GM12891 (cell line): ENCODE measurements around the gene EDNRB.

ENCODE experiments used
- PAX5 ChIP-seq: IDR thresholded peaks from 2 replicates; pipeline ENCODE4 v1.6.1; 2011; ENCODE audit warnings: low read length, moderate library complexity, mild to moderate bottlenecking; ENCODE audit not compliant: insufficient read depth, severe bottlenecking
- POLR2A ChIP-seq: IDR thresholded peaks from 2 replicates; pipeline ENCODE4 v1.6.1; 2011; ENCODE audit warnings: low read depth, low read length, control low read depth
- POLR2AphosphoS5 ChIP-seq: IDR thresholded peaks from 2 replicates; pipeline ENCODE4 v1.6.1; 2011; ENCODE audit warnings: low read depth, low read length, control low read depth

GRCh38 chr13:77859450-77859849 is 59.2 kb downstream of the EDNRB start:
- TF ChIP-seq POLR2AphosphoS5 (no peak), POLR2A (no peak), PAX5 (no peak)
